ENCODE data around the gene CACNA1D. TPM values are rescaled to one million over a fixed set of nuclear protein-coding genes. Genes with fewer than 3 reads are reported as not detected.

CACNA1D gene
- total RNA-seq, 5 donors from 2014 or later (not counting 1 experiment from before 2014, with no cell fraction given), result 0.09 to 0.47 (median 0.34) TPM; not detected in 1

- DNase-seq, result no peak
- no peak overlapping the region for H3K4me3 ChIP-seq (ENCODE audit: control insufficient read depth in 1 of 2, extremely low read depth in 1 of 2, low read length in 1 of 2)
- Mint-ChIP-seq H3K36me3 (no peaks in the 10 kb centered on the region), H3K27me3 (peaks cover 11 to 19% of the 10 kb centered on the region in 2 donors), H3K9me3 (no peaks in the 10 kb centered on the region), H3K4me3 (no peak overlapping the region), H3K4me1 (peaks cover 0 to 3% (median 0%) of the 10 kb centered on the region in 3 donors), H3K27ac (no peak overlapping the region)
- no peak overlapping the region for H3K27ac ChIP-seq (ENCODE audit: low read length)
- H3K36me3 ChIP-seq (ENCODE audit: control insufficient read depth in 2 of 2, extremely low read depth in 1 of 2, insufficient read depth in 1 of 2, low read length in 1 of 2), result no peaks in the 10 kb centered on the region
- no peak for ATAC-seq (replicated peaks in 1 of 4)
- ChIA-PET POLR2A (no interaction called here), CTCF (no interaction called here)
- H3K4me1 ChIP-seq (ENCODE audit: control insufficient read depth in 1 of 2, extremely low read depth in 1 of 2, insufficient read depth in 2 of 2, low read length in 2 of 2), result no peaks in the 10 kb centered on the region
- peaks cover 3 to 14% of the 10 kb centered on the region in 2 experiments for H3K27me3 ChIP-seq (replicated peaks in 1 of 2; ENCODE audit: control insufficient read depth in 2 of 2, extremely low read depth in 1 of 2, insufficient read depth in 2 of 2, low read length in 1 of 2)
- H3K9me3 ChIP-seq, result no peaks in the 10 kb centered on the region
- WGBS (ENCODE audit: insufficient coverage), result no CpG with 5 or more reads among the region's 1 CpG
Observed at GRCh38 chr3:53484984-53485383, 9.4 kb upstream of the CACNA1D start.

GRCh38 chr3:53485675-53486403, 8.6 kb upstream of the CACNA1D start:
- POLR2A ChIA-PET, result no interaction called here
- H3K4me1 Mint-ChIP-seq, result peaks cover 0 to 3% (median 0%) of the 10 kb centered on the region in 3 donors

GRCh38 chr3:53486961-53487654, 7.3 kb upstream of the CACNA1D start:
- H3K36me3 Mint-ChIP-seq, result no peaks in the 10 kb centered on the region
- Histone ChIP-seq H3K27me3 (replicated peaks in 1 of 2; ENCODE audit: control insufficient read depth in 2 of 2, extremely low read depth in 1 of 2, insufficient read depth in 2 of 2, low read length in 1 of 2) (peaks cover 3 to 10% of the 10 kb centered on the region in 2 experiments), H3K4me1 (ENCODE audit: control insufficient read depth in 1 of 2, extremely low read depth in 1 of 2, insufficient read depth in 2 of 2, low read length in 2 of 2) (no peaks in the 10 kb centered on the region), H3K27ac (ENCODE audit: low read length) (no peak overlapping the region), H3K36me3 (ENCODE audit: control insufficient read depth in 2 of 2, extremely low read depth in 1 of 2, insufficient read depth in 1 of 2, low read length in 1 of 2) (no peaks in the 10 kb centered on the region), H3K9me3 (no peaks in the 10 kb centered on the region), H3K4me3 (ENCODE audit: control insufficient read depth in 1 of 2, extremely low read depth in 1 of 2, low read length in 1 of 2) (no peak overlapping the region)
- CTCF ChIA-PET, result no interaction called here
- 85% methylated on average over 1 of the region's 6 CpGs for WGBS (ENCODE audit: insufficient coverage)
- ATAC-seq (replicated peaks in 1 of 4), result no peak
- H3K4me3 Mint-ChIP-seq, result no peak overlapping the region
- H3K9me3 Mint-ChIP-seq, result no peaks in the 10 kb centered on the region
- H3K27me3 Mint-ChIP-seq, result peaks cover 18 to 29% of the 10 kb centered on the region in 2 donors
- POLR2A ChIA-PET, result no interaction called here
- no peak overlapping the region for H3K27ac Mint-ChIP-seq
- DNase-seq, result no peak
- peaks cover 0 to 3% (median 0%) of the 10 kb centered on the region in 3 donors for H3K4me1 Mint-ChIP-seq

More at GRCh38 chr3:53485675-53486403, 8.6 kb upstream of the CACNA1D start:
- Histone ChIP-seq H3K4me3 (ENCODE audit: control insufficient read depth in 1 of 2, extremely low read depth in 1 of 2, low read length in 1 of 2) (no peak overlapping the region), H3K9me3 (no peaks in the 10 kb centered on the region), H3K36me3 (ENCODE audit: control insufficient read depth in 2 of 2, extremely low read depth in 1 of 2, insufficient read depth in 1 of 2, low read length in 1 of 2) (no peaks in the 10 kb centered on the region), H3K4me1 (ENCODE audit: control insufficient read depth in 1 of 2, extremely low read depth in 1 of 2, insufficient read depth in 2 of 2, low read length in 2 of 2) (no peaks in the 10 kb centered on the region), H3K27me3 (replicated peaks in 1 of 2; ENCODE audit: control insufficient read depth in 2 of 2, extremely low read depth in 1 of 2, insufficient read depth in 2 of 2, low read length in 1 of 2) (peaks cover 3 to 10% of the 10 kb centered on the region in 2 experiments), H3K27ac (ENCODE audit: low read length) (no peak overlapping the region)
- CTCF ChIA-PET, result no interaction called here
- DNase-seq (no peak), ATAC-seq (replicated peaks in 1 of 4) (no peak)
- H3K4me3 Mint-ChIP-seq, result no peak overlapping the region
- H3K9me3 Mint-ChIP-seq, result no peaks in the 10 kb centered on the region
- peaks cover 11 to 22% of the 10 kb centered on the region in 2 donors for H3K27me3 Mint-ChIP-seq
- H3K36me3 Mint-ChIP-seq, result no peaks in the 10 kb centered on the region
- H3K27ac Mint-ChIP-seq, result no peak overlapping the region
- WGBS (ENCODE audit: insufficient coverage), result no CpG with 5 or more reads among the region's 3 CpGs

- CTCF ChIA-PET, result no interaction called here
- H3K36me3 ChIP-seq (ENCODE audit: control insufficient read depth in 2 of 2, extremely low read depth in 1 of 2, insufficient read depth in 1 of 2, low read length in 1 of 2), result no peaks in the 10 kb centered on the region
- no peak for DNase-seq
- H3K4me1 ChIP-seq (ENCODE audit: control insufficient read depth in 1 of 2, extremely low read depth in 1 of 2, insufficient read depth in 2 of 2, low read length in 2 of 2), result peaks cover 0 to 4% of the 10 kb centered on the region in 2 experiments
- Mint-ChIP-seq H3K36me3 (no peaks in the 10 kb centered on the region), H3K4me1 (peaks cover 0 to 7% (median 3%) of the 10 kb centered on the region in 3 donors), H3K9me3 (no peaks in the 10 kb centered on the region), H3K27me3 (peaks cover 29 to 31% of the 10 kb centered on the region in 2 donors), H3K27ac (no peak overlapping the region), H3K4me3 (no peak overlapping the region)
- no peak overlapping the region for H3K27ac ChIP-seq (ENCODE audit: low read length)
- ATAC-seq (replicated peaks in 1 of 4), result no peak
- peaks cover 10 to 16% of the 10 kb centered on the region in 2 experiments for H3K27me3 ChIP-seq (replicated peaks in 1 of 2; ENCODE audit: control insufficient read depth in 2 of 2, extremely low read depth in 1 of 2, insufficient read depth in 2 of 2, low read length in 1 of 2)
- H3K9me3 ChIP-seq, result no peaks in the 10 kb centered on the region
- POLR2A ChIA-PET, result interaction anchor here in 1 of 2 donors (0.5 kb wide), 1 partner anchor 126 kb away, joined by 3 read pairs; no protein-coding TSS in a partner anchor
- WGBS (ENCODE audit: insufficient coverage), result no CpG with 5 or more reads among the region's 2 CpGs
- H3K4me3 ChIP-seq (ENCODE audit: control insufficient read depth in 1 of 2, extremely low read depth in 1 of 2, low read length in 1 of 2), result no peak overlapping the region
Observed at GRCh38 chr3:53489386-53489785, 5.0 kb upstream of the CACNA1D start.

GRCh38 chr3:53489787-53490458, 4.5 kb upstream of the CACNA1D start:
- DNase-seq (no peak), ATAC-seq (replicated peaks in 1 of 4) (no peak)
- H3K27ac Mint-ChIP-seq, result no peak overlapping the region
- no peaks in the 10 kb centered on the region for H3K36me3 ChIP-seq (ENCODE audit: control insufficient read depth in 2 of 2, extremely low read depth in 1 of 2, insufficient read depth in 1 of 2, low read length in 1 of 2)
- no peaks in the 10 kb centered on the region for H3K9me3 Mint-ChIP-seq
- H3K36me3 Mint-ChIP-seq, result no peaks in the 10 kb centered on the region
- WGBS (ENCODE audit: insufficient coverage), result 66% methylated on average over 6 of the region's 7 CpGs
- H3K27me3 ChIP-seq (replicated peaks in 1 of 2; ENCODE audit: control insufficient read depth in 2 of 2, extremely low read depth in 1 of 2, insufficient read depth in 2 of 2, low read length in 1 of 2), result peaks cover 10 to 18% of the 10 kb centered on the region in 2 experiments
- ChIA-PET POLR2A (interaction anchor here in 1 of 2 donors (0.5 kb wide), 1 partner anchor 127 kb away, joined by 3 read pairs; no protein-coding TSS in a partner anchor), CTCF (no interaction called here)
- H3K9me3 ChIP-seq, result no peaks in the 10 kb centered on the region
- H3K4me1 ChIP-seq (ENCODE audit: control insufficient read depth in 1 of 2, extremely low read depth in 1 of 2, insufficient read depth in 2 of 2, low read length in 2 of 2), result peaks cover 0 to 5% of the 10 kb centered on the region in 2 experiments
- no peak overlapping the region for H3K4me3 Mint-ChIP-seq
- H3K4me1 Mint-ChIP-seq, result peaks cover 0 to 8% (median 3%) of the 10 kb centered on the region in 3 donors
- H3K27ac ChIP-seq (ENCODE audit: low read length), result no peak overlapping the region
- H3K27me3 Mint-ChIP-seq, result peaks cover 29 to 31% of the 10 kb centered on the region in 2 donors
- H3K4me3 ChIP-seq (ENCODE audit: control insufficient read depth in 1 of 2, extremely low read depth in 1 of 2, low read length in 1 of 2), result no peak overlapping the region

- no peak for ATAC-seq (replicated peaks in 1 of 4)
- Histone ChIP-seq H3K27me3 (replicated peaks in 1 of 2; ENCODE audit: control insufficient read depth in 2 of 2, extremely low read depth in 1 of 2, insufficient read depth in 2 of 2, low read length in 1 of 2) (peaks cover 10 to 24% of the 10 kb centered on the region in 2 experiments), H3K36me3 (ENCODE audit: control insufficient read depth in 2 of 2, extremely low read depth in 1 of 2, insufficient read depth in 1 of 2, low read length in 1 of 2) (no peaks in the 10 kb centered on the region), H3K9me3 (no peaks in the 10 kb centered on the region), H3K4me1 (ENCODE audit: control insufficient read depth in 1 of 2, extremely low read depth in 1 of 2, insufficient read depth in 2 of 2, low read length in 2 of 2) (peaks cover 0 to 11% of the 10 kb centered on the region in 2 experiments), H3K27ac (ENCODE audit: low read length) (no peak overlapping the region), H3K4me3 (ENCODE audit: control insufficient read depth in 1 of 2, extremely low read depth in 1 of 2, low read length in 1 of 2) (no peak overlapping the region)
- no peak overlapping the region for H3K4me3 Mint-ChIP-seq
- peaks cover 0 to 11% (median 7%) of the 10 kb centered on the region in 3 donors for H3K4me1 Mint-ChIP-seq
- DNase-seq, result no peak
- no peak overlapping the region for H3K27ac Mint-ChIP-seq
- ChIA-PET CTCF (no interaction called here), POLR2A (no interaction called here)
- 89% methylated on average over 2 of the region's 4 CpGs for WGBS (ENCODE audit: insufficient coverage)
- no peaks in the 10 kb centered on the region for H3K36me3 Mint-ChIP-seq
- no peaks in the 10 kb centered on the region for H3K9me3 Mint-ChIP-seq
- H3K27me3 Mint-ChIP-seq, result peaks cover 29 to 37% of the 10 kb centered on the region in 2 donors
Observed at GRCh38 chr3:53490459-53490968, 3.9 kb upstream of the CACNA1D start.

Measured in T-cell (primary cell).